ENCODE data around the gene CNNM2. TPM values are rescaled to one million over a fixed set of nuclear protein-coding genes. Genes with fewer than 3 reads are reported as not detected.

The CNNM2 gene
- polyA plus RNA-seq, 1 of the 3 experiments (the other 2 are of a cell fraction) = 4.0 TPM

- no peak overlapping the region for H2AFZ ChIP-seq (ENCODE audit: low read depth)
- H3K36me3 ChIP-seq (replicated peaks in 1 of 2; ENCODE audit: control insufficient read depth in 1 of 2, insufficient read depth in 2 of 2, low read length in 1 of 2) = peaks cover 6 to 11% of the 10 kb centered on the region in 2 experiments
- no peak overlapping the region for H3K4me2 ChIP-seq
- H3K9me3 ChIP-seq = peaks cover 6% of the 10 kb centered on the region; the same call in 1 of the 2 replicates
- no peaks in the 10 kb centered on the region for H4K20me1 ChIP-seq (ENCODE audit: insufficient read depth)
- H3K9ac ChIP-seq = no peak overlapping the region
- ChIA-PET CTCF (interaction anchor here (1.2 to 1.7 kb wide), 5 partner anchors 13 to 212 kb away, joined by 3 to 4 read pairs (median 3); no protein-coding TSS in a partner anchor), POLR2A (no interaction called here)
- no peaks in the 10 kb centered on the region for H3K9me2 ChIP-seq
- no peak for TF ChIP-seq MAX (IDR thresholded peaks at IDR 0.05; ENCODE audit: low read depth)
- no peak for TF ChIP-seq FOXM1 (IDR thresholded peaks at IDR 0.05; ENCODE audit: low read depth)
- no peak for TF ChIP-seq FOXJ3 (CRISPR knock-in tag; IDR thresholded peaks at IDR 0.05)
- TF ChIP-seq TAF1 (IDR thresholded peaks at IDR 0.05; ENCODE audit: borderline replicate concordance, low read depth, low read length) = no peak
- no peak for TF ChIP-seq SMC3 (IDR thresholded peaks at IDR 0.05; ENCODE audit: low read depth, low read length)
- TF ChIP-seq RAD21 (IDR thresholded peaks at IDR 0.05; ENCODE audit: low read length) = no peak
- no peak for TF ChIP-seq CTCF (IDR thresholded peaks at IDR 0.05)
- TF ChIP-seq RCOR1 (IDR thresholded peaks at IDR 0.05; ENCODE audit: low read length) = no peak
- TF ChIP-seq PBX3 (IDR thresholded peaks at IDR 0.05) = no peak
- TF ChIP-seq POLR2AphosphoS5 (IDR thresholded peaks at IDR 0.05; ENCODE audit: low read depth, low read length) = no peak
- TF ChIP-seq EZH2phosphoT487 (IDR thresholded peaks at IDR 0.05; ENCODE audit: borderline replicate concordance, low read depth) = no peak
- no peak for TF ChIP-seq MEF2A (IDR thresholded peaks at IDR 0.05; ENCODE audit: borderline replicate concordance, low read depth)
- TF ChIP-seq MXI1 (IDR thresholded peaks at IDR 0.05; ENCODE audit: low read depth, low read length) = no peak
- TF ChIP-seq YY1 (IDR thresholded peaks at IDR 0.05; ENCODE audit: low read depth) = no peak
- TF ChIP-seq GATA2 (CRISPR knock-in tag; IDR thresholded peaks at IDR 0.05) = no peak
- TF ChIP-seq GABPA (IDR thresholded peaks at IDR 0.05; ENCODE audit: low read depth) = no peak
- no peak overlapping the region for H3K27ac ChIP-seq (ENCODE audit: low read depth in 2 of 2, low read length in 1 of 2)
- H3K4me3 ChIP-seq (ENCODE audit: low read depth in 2 of 2, low read length in 1 of 2) = no peak overlapping the region
- WGBS (ENCODE audit: low lambda C conversion rate) = 73% methylated on average over 1 of the region's 1 CpG
- H3K79me2 ChIP-seq (ENCODE audit: insufficient read depth) = no peaks in the 10 kb centered on the region
- H3K4me1 ChIP-seq (ENCODE audit: control insufficient read depth in 1 of 2, insufficient read depth in 2 of 2, low read depth in 1 of 2, low read length in 1 of 2) = no peaks in the 10 kb centered on the region
- no peaks in the 10 kb centered on the region for H3K27me3 ChIP-seq (ENCODE audit: insufficient read depth)
- DNase-seq = no peak
- H3F3A ChIP-seq (replicated peaks; ENCODE audit: insufficient read depth) = no peaks in the 10 kb centered on the region
These were observed 30.0 kb upstream of the CNNM2 start for GRCh38 chr10:102888048-102888447.

All from SK-N-SH (cell line).